GM12873 (cell line): ENCODE measurements around the gene PPP4R2.

ENCODE experiments used
- CTCF ChIP-seq: IDR thresholded peaks from 2 replicates; pipeline ENCODE4 v1.5.1; 2012; ENCODE audit warnings: low read depth, mild to moderate bottlenecking, moderate library complexity, low read length, control low read depth; ENCODE audit not compliant: insufficient read depth; ENCODE audit errors: missing control alignments

The PPP4R2 gene

GRCh38 chr3:72977060-72977808 lies 19.4 kb upstream of the PPP4R2 start:
- TF ChIP-seq CTCF, result peak; percentile 19

GRCh38 chr3:72982609-72983366 lies 13.8 kb upstream of the PPP4R2 start:
- no peak for TF ChIP-seq CTCF

- TF ChIP-seq CTCF, result no peak
These were observed 11.0 kb upstream of the PPP4R2 start for GRCh38 chr3:72985576-72985975.

GRCh38 chr3:72990701-72991395 lies 5.8 kb upstream of the PPP4R2 start:
- TF ChIP-seq CTCF, result no peak

GRCh38 chr3:72991522-72991921 lies 5.1 kb upstream of the PPP4R2 start:
- TF ChIP-seq CTCF, result no peak

GRCh38 chr3:72993391-72993790 lies 3.2 kb upstream of the PPP4R2 start:
- peak; percentile 11 for TF ChIP-seq CTCF

GRCh38 chr3:72995337-72995736 lies 1.3 kb upstream of the PPP4R2 start:
- no peak for TF ChIP-seq CTCF
